ENCODE data around the gene CTBP2.

DNA sequence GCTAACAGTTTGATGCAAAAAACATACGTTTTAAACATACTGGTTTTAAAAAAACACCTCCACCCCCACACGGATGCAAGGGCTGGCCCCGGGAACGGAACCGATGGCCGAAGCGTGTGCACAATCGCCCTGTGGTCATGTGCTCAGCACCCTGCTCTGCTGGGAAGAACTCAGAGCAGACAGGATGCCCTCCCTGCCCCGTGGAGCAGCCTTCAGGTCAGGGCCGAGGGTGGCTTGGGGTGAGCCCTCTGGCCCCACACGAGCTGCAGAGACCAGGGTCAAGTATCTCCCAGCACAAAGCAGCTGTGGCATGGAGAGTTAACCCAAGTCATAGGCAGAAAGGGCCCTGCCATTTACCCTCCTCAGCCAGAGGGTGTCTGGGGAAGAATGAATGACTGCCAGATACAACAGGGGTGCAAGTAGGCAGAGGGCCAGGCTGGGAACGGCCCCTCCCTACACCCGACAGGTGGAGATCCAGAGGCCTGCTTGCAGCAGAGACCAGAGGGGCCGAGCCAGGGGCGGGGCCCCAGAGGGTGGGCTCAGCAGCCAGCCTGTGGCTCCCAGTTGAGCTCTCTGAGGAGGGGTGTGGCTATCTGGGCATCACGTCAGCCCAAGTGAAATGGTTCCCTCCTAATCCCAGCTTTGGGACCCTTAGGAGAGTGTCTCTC, 161.6 kb downstream of the CTBP2 start:
- TF ChIP-seq, protein P1, sequence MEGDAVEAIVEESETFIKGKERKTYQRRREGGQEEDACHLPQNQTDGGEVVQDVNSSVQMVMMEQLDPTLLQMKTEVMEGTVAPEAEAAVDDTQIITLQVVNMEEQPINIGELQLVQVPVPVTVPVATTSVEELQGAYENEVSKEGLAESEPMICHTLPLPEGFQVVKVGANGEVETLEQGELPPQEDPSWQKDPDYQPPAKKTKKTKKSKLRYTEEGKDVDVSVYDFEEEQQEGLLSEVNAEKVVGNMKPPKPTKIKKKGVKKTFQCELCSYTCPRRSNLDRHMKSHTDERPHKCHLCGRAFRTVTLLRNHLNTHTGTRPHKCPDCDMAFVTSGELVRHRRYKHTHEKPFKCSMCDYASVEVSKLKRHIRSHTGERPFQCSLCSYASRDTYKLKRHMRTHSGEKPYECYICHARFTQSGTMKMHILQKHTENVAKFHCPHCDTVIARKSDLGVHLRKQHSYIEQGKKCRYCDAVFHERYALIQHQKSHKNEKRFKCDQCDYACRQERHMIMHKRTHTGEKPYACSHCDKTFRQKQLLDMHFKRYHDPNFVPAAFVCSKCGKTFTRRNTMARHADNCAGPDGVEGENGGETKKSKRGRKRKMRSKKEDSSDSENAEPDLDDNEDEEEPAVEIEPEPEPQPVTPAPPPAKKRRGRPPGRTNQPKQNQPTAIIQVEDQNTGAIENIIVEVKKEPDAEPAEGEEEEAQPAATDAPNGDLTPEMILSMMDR (IDR thresholded peaks at IDR 0.05), result no peak
- no peak for TF ChIP-seq POLR2A (IDR thresholded peaks at IDR 0.05)

All from thyroid gland (tissue), 4 donors.